ENCODE measurements around the gene RANGAP1. TPM values are rescaled to one million over a fixed set of nuclear protein-coding genes. Genes with fewer than 3 reads are reported as not detected.
A peak's percentile ranks its signal among the peaks of the same experiment; 100 is the strongest.
"Not testable (repeated sequence)": the region's sequence is repeated elsewhere in the genome, so short reads cannot be mapped to it uniquely, and the experiment has no call there.

The RANGAP1 gene
- total RNA-seq, 2 donors from 2014 or later = 137 to 142 TPM

DNA sequence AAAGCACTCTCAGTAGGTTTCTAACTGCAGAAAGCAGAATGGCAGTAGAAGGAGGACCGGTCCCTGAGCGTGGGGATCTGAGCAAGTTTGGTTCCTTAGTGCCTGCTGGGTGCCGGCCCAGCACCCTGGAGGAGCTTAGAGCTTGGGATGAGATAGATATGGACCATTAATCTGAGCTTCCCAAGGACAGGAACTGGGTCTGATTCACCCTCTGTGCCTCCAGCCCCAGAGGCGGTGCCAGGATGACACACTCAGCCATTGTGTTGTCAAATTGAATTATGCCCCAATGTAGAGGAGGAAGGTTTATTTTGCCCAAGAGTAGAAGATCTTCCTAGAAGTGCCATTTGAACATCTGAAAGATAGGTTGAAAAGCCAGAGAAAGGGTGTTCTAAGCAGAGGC is 19.7 kb upstream of the RANGAP1 start:
- peaks cover 0 to 11% of the 10 kb centered on the region in 2 donors for H3K36me3 Mint-ChIP-seq
- H3K27ac Mint-ChIP-seq = no peak overlapping the region
- no peaks in the 10 kb centered on the region for H3K9me3 Mint-ChIP-seq
- no peak for ATAC-seq
- no peak for DNase-seq (ENCODE audit: low spot score in 2 of 2)

GRCh38 chr22:41302811-41303210 is 16.8 kb upstream of the RANGAP1 start:
- DNase-seq (ENCODE audit: low spot score in 2 of 2) (no peak), ATAC-seq (no peak)
- H3K36me3 Mint-ChIP-seq = peaks cover 0 to 5% of the 10 kb centered on the region in 2 donors
- H3K9me3 Mint-ChIP-seq = no peaks in the 10 kb centered on the region
- H3K27ac Mint-ChIP-seq = peak overlapping the region; percentile 73 to 85

DNA sequence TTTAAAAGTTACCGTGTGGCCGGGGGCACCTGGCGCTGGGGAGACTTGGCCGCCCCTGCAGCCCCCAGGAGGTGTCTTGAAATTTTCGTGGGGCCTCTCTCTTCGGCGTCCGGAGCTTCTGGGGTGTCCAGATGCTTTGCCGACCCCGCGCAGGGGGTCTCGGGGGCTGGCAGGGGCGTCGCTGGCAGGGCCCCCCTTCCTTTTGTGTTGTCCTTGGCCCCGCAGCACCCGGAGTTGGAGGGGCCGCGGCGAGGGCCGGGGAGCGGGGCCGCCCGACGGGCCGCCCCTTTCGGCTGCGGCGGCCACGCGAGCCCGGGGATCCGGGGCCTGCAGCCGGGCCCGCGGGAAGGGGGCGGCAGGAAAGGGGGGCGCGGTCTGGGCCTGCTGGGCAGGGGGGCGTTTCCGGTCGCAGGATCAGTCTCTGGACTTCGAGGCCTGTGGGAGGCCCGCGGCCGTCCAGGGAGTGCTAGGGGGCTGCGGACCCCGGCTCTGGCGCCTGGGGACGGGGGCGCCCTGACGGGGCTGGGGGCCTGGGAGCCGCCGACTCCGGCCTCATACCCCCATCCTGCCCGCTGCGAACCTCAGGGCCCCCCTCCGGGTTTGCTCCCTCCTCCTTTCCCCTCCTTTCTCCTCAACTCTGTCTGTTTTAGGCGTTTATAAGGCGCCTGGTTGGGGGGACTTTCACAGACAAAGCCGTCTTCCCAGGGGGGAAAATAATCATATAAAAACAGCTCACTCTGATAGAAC is 16.2 kb upstream of the RANGAP1 start:
- peak in 1 of 2 donors; percentile 9 for ATAC-seq
- H3K9me3 Mint-ChIP-seq = no peaks in the 10 kb centered on the region
- H3K36me3 Mint-ChIP-seq = peaks cover 0 to 5% of the 10 kb centered on the region in 2 donors
- H3K27ac Mint-ChIP-seq = peak overlapping the region; percentile 73 to 85
- DNase-seq (ENCODE audit: low spot score in 2 of 2) = peak in 1 of 2 donors; percentile 14

- ATAC-seq (peak; percentile 98 to 99), DNase-seq (ENCODE audit: low spot score in 2 of 2) (peak; percentile 84)
- Mint-ChIP-seq H3K36me3 (peaks cover 0 to 5% of the 10 kb centered on the region in 2 donors), H3K27ac (peak within 1 kb of the TSS; percentile 84 to 85), H3K9me3 (no peaks in the 10 kb centered on the region)
These were observed 15.4 kb upstream of the RANGAP1 start, which contains the start of gene ZC3H7B for GRCh38 chr22:41301085-41302020. TSS of gene ZC3H7B (plus strand) at chr22:41301525. CDS start at chr22:41320661, 19,136 bp downstream.

DNA sequence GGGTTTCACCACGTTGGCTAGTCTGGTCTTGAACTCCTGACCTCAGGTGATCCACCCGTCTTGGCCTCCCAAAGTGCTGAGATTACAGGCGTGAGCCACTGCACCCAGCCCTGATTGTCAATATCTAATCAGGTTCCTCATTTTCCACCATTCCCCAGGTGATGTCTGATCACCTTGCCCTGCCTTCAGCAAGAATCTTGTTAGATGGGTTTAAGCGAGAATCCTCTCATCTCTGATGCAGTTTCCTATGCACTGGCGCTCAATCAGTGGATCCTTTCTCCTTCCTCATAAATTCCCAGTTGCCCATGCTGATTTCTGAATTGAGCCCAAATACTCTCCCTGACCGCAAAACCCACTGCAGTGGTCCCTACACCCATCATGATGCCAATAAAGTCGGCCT is 14.7 kb upstream of the RANGAP1 start:
- peak overlapping the region in 1 of 2 donors; percentile 77 for H3K27ac Mint-ChIP-seq
- H3K9me3 Mint-ChIP-seq = no peaks in the 10 kb centered on the region
- ATAC-seq = no peak
- no peak for DNase-seq (ENCODE audit: low spot score in 2 of 2)
- H3K36me3 Mint-ChIP-seq = peaks cover 0 to 5% of the 10 kb centered on the region in 2 donors

DNA sequence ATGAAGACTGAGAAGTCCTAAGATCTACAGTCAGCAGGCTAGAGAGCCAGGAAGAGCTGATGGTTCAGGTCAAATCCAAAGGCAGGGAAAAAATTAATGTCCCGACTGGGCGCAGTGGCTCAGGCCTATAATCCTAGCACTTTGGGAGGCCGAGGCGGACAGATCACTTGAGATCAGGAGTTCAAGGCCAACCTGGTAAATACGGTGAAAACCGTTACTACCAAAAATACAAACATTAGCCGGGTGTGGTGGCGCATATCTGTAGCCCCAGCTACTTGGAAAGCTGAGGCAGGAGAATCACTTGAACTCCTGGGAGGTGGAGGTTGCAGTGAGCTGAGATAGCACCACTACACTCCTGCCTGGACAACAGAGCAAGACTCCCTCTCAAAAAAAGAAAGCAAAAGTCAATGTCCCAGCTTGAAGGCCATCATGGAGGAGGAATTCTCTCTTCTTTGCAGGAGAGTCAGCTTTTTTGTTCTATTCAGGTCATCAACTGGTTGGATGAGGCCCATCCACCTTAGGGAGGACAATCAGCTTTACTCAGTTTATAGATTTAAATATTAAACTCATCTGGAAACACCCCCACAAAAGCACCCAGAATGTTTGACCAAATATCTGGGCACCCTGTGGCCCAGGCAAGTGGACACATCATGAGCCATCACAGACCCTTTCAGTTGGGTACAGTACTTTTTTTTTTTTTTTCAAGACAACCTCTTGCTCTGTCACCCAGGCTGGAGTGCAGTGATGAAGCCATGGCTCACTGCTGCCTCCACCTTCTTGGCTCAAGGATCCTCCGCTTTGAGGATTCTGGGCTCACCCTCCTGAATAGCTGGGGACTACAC is 11.1 kb upstream of the RANGAP1 start:
- ATAC-seq (no peak), DNase-seq (ENCODE audit: low spot score in 2 of 2) (no peak)
- Mint-ChIP-seq H3K27ac (no peak overlapping the region), H3K9me3 (no peaks in the 10 kb centered on the region), H3K36me3 (no peaks in the 10 kb centered on the region)

GRCh38 chr22:41294816-41295215 is 8.8 kb upstream of the RANGAP1 start:
- not testable (repeated sequence) for DNase-seq (ENCODE audit: low spot score in 2 of 2); ATAC-seq; H3K36me3 Mint-ChIP-seq; H3K27ac Mint-ChIP-seq; H3K9me3 Mint-ChIP-seq

GRCh38 chr22:41290262-41291221 is 4.6 kb upstream of the RANGAP1 start:
- no peak overlapping the region for H3K27ac Mint-ChIP-seq

GRCh38 chr22:41289671-41290070 is 3.7 kb upstream of the RANGAP1 start:
- no peak for ATAC-seq
- DNase-seq (ENCODE audit: low spot score in 2 of 2) = no peak
- no peaks in the 10 kb centered on the region for H3K36me3 Mint-ChIP-seq
- H3K9me3 Mint-ChIP-seq = no peaks in the 10 kb centered on the region
- H3K27ac Mint-ChIP-seq = no peak overlapping the region

More at GRCh38 chr22:41290262-41291221, 4.6 kb upstream of the RANGAP1 start:
- H3K36me3 Mint-ChIP-seq = no peaks in the 10 kb centered on the region
- ATAC-seq = no peak
- no peak for DNase-seq (ENCODE audit: low spot score in 2 of 2)
- no peaks in the 10 kb centered on the region for H3K9me3 Mint-ChIP-seq

- ATAC-seq = no peak
- no peak for DNase-seq (ENCODE audit: low spot score in 2 of 2)
- peaks cover 0 to 4% of the 10 kb centered on the region in 2 donors for H3K36me3 Mint-ChIP-seq
- no peaks in the 10 kb centered on the region for H3K9me3 Mint-ChIP-seq
- H3K27ac Mint-ChIP-seq = peak overlapping the region; percentile 89 to 90
These were observed 2.4 kb upstream of the RANGAP1 start for GRCh38 chr22:41288245-41288946.

GRCh38 chr22:41286639-41287091 is 678 bp upstream of the RANGAP1 start:
- Mint-ChIP-seq H3K36me3 (peaks cover 5 to 13% of the 10 kb centered on the region in 2 donors), H3K27ac (peak overlapping the region; percentile 89 to 97), H3K9me3 (no peaks in the 10 kb centered on the region)
- ATAC-seq (peak; percentile 27 to 48), DNase-seq (ENCODE audit: low spot score in 2 of 2) (peak; percentile 54 to 65)

- H3K36me3 Mint-ChIP-seq = peaks cover 11 to 13% of the 10 kb centered on the region in 2 donors
- no peaks in the 10 kb centered on the region for H3K9me3 Mint-ChIP-seq
- peak overlapping the region; percentile 89 to 97 for H3K27ac Mint-ChIP-seq
- ATAC-seq (peak; percentile 73 to 75), DNase-seq (ENCODE audit: low spot score in 2 of 2) (peak; percentile 89 to 92)
These were observed 557 bp downstream of the RANGAP1 start for GRCh38 chr22:41285441-41285819.

DNA sequence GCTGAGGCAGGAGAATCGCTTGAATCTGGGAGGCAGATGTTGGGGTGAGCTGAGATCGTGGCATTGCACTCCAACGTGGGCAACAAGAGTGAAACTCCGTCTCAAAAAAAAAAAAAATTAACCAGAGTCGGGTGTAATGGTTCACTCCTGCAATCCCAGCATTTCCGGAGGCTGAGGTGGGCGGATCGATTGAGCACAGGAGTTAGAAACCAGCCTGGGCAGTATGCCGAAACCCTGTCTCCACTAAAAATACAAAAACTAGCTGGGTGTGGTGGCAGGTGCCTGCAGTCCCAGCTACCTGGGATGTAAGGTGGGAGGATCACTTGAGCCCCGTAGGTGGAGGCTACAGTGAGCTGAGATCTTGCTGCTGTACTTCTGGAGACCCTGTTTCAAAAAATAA is 1.5 kb downstream of the RANGAP1 start:
- ATAC-seq (no peak), DNase-seq (ENCODE audit: low spot score in 2 of 2) (no peak)
- peak overlapping the region; percentile 89 to 97 for H3K27ac Mint-ChIP-seq
- H3K9me3 Mint-ChIP-seq = no peaks in the 10 kb centered on the region
- peaks cover 11 to 13% of the 10 kb centered on the region in 2 donors for H3K36me3 Mint-ChIP-seq

GRCh38 chr22:41280854-41281253 is 5.1 kb downstream of the RANGAP1 start:
- Mint-ChIP-seq H3K36me3 (peaks cover 19 to 29% of the 10 kb centered on the region in 2 donors), H3K27ac (peak overlapping the region; percentile 69 to 77), H3K9me3 (no peaks in the 10 kb centered on the region)
- DNase-seq (ENCODE audit: low spot score in 2 of 2) = no peak
- ATAC-seq = no peak

- no peak for DNase-seq (ENCODE audit: low spot score in 2 of 2)
- no peaks in the 10 kb centered on the region for H3K9me3 Mint-ChIP-seq
- H3K36me3 Mint-ChIP-seq = peaks cover 19 to 29% of the 10 kb centered on the region in 2 donors
- ATAC-seq = no peak
- peak overlapping the region; percentile 60 to 69 for H3K27ac Mint-ChIP-seq
These were observed 5.9 kb downstream of the RANGAP1 start for GRCh38 chr22:41280065-41280464.

Data from activated naive CD4-positive, alpha-beta T cell treated with anti-CD3 and anti-CD28 coated beads, Interleukin-2, amount 50 U/mL, for 72 hours (primary cell).